Activated CD8-positive, alpha-beta memory T cell treated with anti-CD3 and anti-CD28 coated beads for 4 hours (primary cell): ENCODE results near the gene IRX6.

ENCODE experiments used
- DNase-seq, 2 donors: peaks; one replicate each; pipeline ENCODE4 v3.0.0-alpha.2; 2020; ENCODE audit warnings: low read depth in 2 of 2

Gene IRX6

DNA sequence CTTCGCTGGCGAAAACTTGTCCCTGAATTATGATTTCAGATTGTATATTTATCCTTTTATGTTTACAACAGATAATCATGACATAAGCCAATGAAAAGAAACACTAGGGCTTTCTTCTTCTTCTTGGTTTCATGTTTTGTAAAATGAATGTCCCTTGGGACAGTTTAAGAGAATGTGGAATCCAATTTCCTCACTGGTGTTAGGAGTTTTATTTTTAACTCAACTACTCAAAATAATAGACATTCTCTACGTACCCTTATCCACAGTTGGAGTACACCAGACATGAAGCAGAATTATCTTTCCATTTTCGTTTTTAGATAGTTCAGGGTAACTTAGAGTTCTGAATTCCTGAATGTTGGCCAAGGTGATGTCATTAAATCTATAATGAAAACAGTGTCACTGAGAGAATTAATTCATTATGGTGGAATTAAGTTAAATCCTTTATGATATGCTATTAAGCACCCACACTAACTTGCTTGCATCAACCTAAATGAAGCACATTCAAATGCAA is 43.4 kb downstream of the IRX6 start:
- DNase-seq, result no peak

DNA sequence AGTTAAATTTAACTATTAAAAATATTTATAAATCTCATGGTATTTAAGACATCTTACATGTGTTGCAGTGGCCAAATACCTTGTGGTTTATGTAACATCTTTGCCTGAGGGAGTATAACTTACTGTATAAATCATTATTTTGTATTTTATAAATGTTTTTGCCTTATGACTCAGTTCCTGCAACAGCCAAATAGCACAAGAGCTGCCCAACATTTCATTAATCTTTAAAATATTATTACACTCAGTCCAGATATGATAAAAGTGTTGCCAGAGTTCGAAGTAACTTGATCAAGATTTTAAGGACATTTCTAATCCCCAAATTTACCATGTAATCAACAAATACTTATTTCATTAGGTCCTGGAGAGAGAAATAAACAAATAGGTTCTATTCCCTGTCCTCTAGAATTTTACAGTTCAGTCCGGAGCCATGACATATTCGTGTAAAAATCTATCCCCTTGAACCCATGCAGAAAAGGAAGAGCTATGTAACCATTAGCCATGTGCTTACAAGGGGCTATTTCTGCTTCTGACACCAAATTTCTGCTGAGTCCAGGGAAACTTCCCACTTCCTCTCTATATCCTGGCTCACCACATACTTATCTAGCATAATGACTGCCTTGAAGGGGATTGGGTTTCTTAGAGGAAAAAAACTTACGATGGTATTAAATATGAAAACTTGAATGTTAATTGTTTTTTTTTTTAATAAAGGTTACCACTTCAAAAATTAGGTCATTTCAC is 44.0 kb downstream of the IRX6 start:
- no peak for DNase-seq

DNA sequence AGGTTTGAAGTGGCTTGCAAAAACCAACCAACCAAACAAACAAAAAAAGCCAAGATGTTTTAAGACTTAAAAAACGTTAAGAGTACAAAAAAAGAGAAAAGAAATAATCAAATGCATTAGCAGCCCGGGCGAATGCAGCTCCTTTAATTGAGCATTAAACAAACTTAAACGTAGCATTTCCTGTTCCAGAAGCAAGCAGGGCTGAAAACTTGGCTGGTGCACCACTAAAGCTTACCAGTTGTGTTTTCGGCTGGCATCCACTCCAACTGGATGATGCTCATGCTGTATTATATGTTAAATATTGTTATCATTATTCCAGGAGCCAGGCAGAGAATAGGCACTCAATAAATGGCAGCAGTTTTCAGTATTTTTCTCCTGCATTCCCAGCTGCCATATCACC is 45.1 kb downstream of the IRX6 start:
- no peak for DNase-seq

DNA sequence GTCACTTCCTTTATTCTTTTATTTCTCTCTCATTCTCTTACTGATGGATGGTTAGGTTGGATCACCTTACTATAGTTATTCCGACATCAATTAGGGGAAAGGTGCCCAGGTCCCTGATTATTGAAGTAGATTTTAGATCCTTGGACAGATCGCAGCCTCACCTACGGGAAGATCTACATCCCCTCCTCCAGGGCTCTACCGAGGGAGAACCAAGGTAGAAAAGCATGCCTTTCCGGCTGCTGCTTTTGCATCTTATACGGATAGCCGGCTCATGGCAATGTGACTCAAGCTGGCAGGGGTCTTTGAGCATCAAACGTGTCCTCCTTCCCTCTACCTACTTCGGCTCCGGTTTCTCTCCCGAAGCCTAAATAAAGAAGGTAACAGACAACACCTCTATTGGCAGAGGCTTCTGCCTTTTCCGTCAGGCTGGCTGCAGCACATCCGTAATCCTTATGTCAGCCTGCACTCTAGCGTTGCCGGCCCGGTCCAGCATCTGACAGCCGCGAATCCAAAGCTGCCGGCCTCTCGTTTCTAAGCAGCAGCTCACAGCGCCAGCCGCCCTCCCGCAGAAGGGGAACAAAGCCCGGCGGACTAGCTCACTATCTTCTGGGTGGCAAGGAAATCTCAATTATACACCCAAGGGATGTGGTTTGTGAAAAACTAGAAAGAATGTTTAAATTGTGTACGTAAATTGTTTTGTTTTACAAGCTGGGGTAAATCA is 46.9 kb downstream of the IRX6 start:
- DNase-seq, result no peak

DNA sequence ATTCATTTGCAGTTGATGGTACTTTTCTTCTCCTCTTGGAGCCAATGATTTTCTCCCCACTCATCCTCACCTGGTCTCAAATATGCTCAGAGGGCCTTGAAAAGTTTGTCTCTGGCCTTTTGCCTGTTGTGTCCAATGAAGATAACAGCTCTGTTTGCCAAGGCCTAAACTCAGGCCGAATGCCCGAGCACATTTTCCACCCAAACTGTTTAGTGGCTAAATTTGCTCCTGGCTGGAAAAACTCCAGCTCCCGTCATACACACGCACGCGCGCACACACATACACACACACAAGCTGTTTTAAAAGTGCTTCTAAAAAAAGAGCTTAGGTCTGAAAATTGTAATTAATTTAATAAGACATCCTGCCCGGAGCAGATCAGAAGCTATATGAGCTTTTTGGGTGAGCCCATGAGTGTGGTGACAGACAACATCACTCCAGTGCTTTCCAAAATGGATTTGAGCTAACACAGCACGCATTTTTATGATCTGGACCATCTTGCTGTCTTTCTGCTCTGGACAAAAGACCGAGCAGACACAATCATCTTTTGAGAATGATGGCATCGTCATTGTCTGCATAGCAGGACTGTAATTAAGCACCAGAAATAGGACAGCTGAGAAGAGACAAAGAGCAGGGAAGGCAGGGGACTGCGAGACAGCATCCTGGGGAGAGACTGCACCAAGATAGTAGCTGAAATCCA is 48.9 kb downstream of the IRX6 start:
- no peak for DNase-seq

DNA sequence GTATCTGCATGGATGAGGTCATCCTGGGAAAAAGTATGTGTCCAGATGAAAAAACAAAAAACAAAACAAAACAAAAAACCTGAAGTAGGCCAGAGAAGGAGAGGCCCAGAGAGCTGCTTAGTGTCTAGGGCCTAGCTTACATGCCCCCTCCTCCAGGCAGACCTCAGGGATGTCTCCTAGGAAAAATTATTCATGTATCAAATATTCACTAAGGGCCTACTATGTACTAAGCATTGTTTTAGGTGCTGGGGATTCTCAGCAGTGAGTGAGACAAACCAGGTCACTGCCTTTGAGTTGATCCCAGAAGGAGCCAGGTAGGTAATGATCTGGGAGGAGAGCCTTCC is 49.5 kb downstream of the IRX6 start:
- no peak for DNase-seq

DNA sequence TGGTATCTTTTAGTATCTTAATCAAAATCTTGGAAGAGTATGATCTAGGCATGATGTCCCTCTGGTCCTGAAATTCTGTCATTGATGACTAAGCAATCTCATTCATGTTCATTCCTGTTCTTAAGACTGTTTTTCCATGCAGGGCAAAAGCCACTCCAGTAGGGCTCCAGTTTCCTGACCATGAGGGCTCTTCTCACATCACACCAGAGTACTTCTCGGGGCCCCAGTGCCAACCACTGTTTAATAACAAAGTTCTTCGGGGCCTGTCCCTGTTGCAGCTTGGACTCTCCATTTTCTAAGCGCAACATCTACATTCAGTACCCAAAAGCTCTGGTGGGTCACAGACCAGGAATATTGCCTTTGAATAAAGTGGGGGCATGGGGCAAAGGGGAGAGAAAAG is 52.0 kb downstream of the IRX6 start:
- no peak for DNase-seq

DNA sequence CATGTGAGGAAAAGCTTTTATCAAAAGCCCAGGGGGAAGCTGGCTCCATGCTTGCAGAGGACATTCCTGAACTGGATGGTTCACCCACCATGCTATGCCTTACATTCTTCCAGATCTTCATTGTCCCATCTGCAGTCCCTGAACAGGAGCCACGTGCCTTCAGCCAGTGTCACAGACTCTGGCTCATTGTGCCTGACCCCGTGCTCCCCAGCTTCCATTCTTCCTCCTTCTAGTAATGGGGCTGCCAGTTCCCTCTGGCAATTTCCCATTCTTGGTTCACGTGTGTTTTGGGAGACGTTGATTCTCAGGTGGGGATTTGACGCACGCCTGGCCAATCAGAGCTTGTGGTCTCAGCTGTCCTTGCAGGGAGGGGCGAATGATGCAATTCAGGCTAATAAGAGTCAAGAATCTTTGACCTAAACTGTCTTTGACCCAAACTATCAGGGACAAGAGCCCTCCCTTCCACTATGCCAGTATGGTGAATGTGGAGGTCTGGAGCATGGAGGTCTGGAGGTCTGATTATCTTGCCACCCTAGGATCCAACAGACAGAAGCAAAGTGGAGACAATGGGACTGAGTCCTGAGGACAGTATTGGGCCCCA is 52.7 kb downstream of the IRX6 start:
- DNase-seq, result no peak

DNA sequence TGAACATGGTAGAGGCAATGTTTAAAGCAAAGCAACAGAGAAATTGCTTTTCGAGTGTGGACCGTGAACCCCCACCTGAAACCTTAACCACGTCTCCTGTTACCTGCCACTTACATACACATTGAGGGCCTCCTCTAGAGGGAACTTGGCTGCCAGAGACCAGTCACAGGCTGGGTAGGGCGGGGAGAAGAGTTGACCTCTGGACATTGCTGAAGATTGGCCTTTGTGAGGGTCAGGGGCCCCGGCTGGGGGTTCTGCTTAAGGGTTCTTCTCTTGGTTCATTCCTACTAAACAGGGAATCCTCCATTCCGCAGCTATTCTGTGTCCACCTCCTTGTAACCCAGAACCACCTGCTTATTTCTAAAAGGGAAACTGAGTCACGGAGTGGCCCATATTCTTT is 53.8 kb downstream of the IRX6 start:
- DNase-seq, result no peak

DNA sequence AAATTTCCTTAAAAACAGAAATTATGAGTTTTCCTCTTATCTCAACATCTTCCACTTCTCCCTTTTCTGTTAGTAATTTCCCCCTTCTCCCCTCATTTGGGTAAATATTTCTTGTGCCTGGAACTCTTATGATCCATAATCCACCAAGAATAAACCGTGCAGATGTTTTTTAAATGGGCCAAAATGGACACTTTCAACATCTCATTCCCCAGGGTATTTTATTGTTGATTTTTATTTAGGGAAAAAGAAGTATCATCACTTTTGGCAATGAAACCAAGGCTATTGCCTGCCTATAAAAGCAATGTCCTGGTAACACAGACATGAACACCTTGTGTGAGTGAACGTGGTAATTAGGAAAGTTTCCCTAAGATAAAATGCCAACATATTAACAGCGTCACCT is 54.6 kb downstream of the IRX6 start:
- DNase-seq, result no peak

DNA sequence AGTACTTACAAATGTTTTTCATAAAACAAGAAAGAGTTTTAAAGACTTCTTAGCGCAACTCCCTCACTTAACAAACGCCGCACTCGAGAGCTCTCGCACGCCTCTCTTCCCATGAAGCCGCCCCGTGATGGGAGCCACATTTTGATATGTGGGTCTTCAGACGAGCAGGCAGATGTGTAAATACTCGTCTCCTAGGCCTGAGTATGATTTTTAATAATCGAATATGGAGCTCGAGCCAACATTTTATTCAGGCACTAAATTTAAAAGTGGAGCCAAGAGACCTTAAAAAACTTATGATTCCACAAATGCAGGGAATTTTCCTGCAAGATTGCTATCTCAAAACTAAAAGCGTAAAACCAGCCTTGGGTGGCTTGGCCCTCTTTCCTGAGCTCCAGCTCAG is 55.4 kb downstream of the IRX6 start:
- DNase-seq, result no peak

DNA sequence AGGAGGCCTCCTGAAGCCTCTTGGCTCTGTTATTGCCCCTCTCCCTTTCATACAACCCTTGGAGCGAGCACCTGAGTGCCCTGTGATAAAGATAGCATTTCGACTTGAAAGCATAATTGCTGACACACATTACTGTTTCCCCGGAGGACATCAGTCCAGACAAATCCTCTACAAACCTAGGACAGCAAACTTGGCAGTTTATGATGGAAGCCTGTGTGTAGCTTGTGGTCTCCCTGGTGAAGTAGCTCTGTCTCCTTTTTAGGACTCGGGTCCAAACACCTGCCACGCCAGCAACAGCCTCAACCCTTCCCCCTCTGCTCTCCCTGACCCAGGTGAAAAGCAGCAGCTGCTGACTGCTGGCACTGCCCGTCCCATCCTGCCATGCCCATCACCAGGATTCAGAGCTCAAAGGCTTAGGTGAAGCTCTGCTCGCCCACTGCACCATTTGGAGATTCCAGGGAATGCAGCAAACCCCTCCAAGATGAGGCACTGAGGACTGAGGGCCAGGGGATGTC is 55.9 kb downstream of the IRX6 start:
- DNase-seq, result no peak
